GM18526 (cell line): ENCODE measurements around the gene ATXN1L.

Experiments used
- POLR2A ChIP-seq: IDR thresholded peaks from 3 replicates; pipeline ENCODE4 v1.6.1; 2011; ENCODE audit not compliant: insufficient read length; ENCODE audit errors: extremely low read depth

ATXN1L gene

GRCh38 chr16:71847096-71847495, 1.3 kb downstream of the ATXN1L start:
- TF ChIP-seq POLR2A: no peak

- no peak for TF ChIP-seq POLR2A
Observed at GRCh38 chr16:71848622-71849021, 2.8 kb downstream of the ATXN1L start.

GRCh38 chr16:71851746-71852145, 6.0 kb downstream of the ATXN1L start:
- no peak for TF ChIP-seq POLR2A

GRCh38 chr16:71852158-71852557, 6.4 kb downstream of the ATXN1L start:
- no peak for TF ChIP-seq POLR2A

GRCh38 chr16:71852561-71852960, 6.8 kb downstream of the ATXN1L start:
- no peak for TF ChIP-seq POLR2A

GRCh38 chr16:71853413-71853812, 7.6 kb downstream of the ATXN1L start:
- no peak for TF ChIP-seq POLR2A

- no peak for TF ChIP-seq POLR2A
Observed at GRCh38 chr16:71854369-71854948, 8.7 kb downstream of the ATXN1L start.

- TF ChIP-seq POLR2A: no peak
Observed at GRCh38 chr16:71855937-71856662, 10.3 kb downstream of the ATXN1L start.

- TF ChIP-seq POLR2A: no peak
Observed at GRCh38 chr16:71859762-71860521, 14.2 kb downstream of the ATXN1L start.

GRCh38 chr16:71863995-71864394, 18.2 kb downstream of the ATXN1L start:
- TF ChIP-seq POLR2A: no peak

- TF ChIP-seq POLR2A: no peak
Observed at GRCh38 chr16:71865173-71865863, 19.5 kb downstream of the ATXN1L start.

GRCh38 chr16:71867939-71868338, 22.2 kb downstream of the ATXN1L start:
- TF ChIP-seq POLR2A: no peak

GRCh38 chr16:71869089-71869488, 23.3 kb downstream of the ATXN1L start:
- no peak for TF ChIP-seq POLR2A

- no peak for TF ChIP-seq POLR2A
Observed at GRCh38 chr16:71870818-71871217, 25.0 kb downstream of the ATXN1L start.

- no peak for TF ChIP-seq POLR2A
Observed at GRCh38 chr16:71873199-71873598, 27.4 kb downstream of the ATXN1L start.

GRCh38 chr16:71878911-71879310, 33.1 kb downstream of the ATXN1L start:
- TF ChIP-seq POLR2A: no peak
